ENCODE results near the gene OR10T2.
"Not testable (repeated sequence)": the region's sequence is repeated elsewhere in the genome, so short reads cannot be mapped to it uniquely, and the experiment has no call there.

The OR10T2 gene

GRCh38 chr1:158398818-158399514, at the start of gene OR10T2:
OR10T2 (minus strand) TSS chr1:158399466; CDS start chr1:158399466, 0 bp downstream.
- in situ Hi-C loops (cut with HindIII; ENCODE audit: low sequenced_read_pairs): no loop called here

GRCh38 chr1:158445376-158445775, 46.1 kb upstream of the OR10T2 start:
- in situ Hi-C loops (cut with HindIII; ENCODE audit: low sequenced_read_pairs): no loop called here

GRCh38 chr1:158434741-158435140, 35.5 kb upstream of the OR10T2 start:
- in situ Hi-C loops (cut with HindIII; ENCODE audit: low sequenced_read_pairs): no loop called here

GRCh38 chr1:158430163-158430562, 30.9 kb upstream of the OR10T2 start:
- in situ Hi-C loops (cut with HindIII; ENCODE audit: low sequenced_read_pairs): not testable (repeated sequence)

GRCh38 chr1:158426137-158426536, 26.9 kb upstream of the OR10T2 start, which contains the start of gene OR10K2:
OR10K2 (minus strand) TSS chr1:158426237; CDS start chr1:158420866, 5,371 bp downstream.
- in situ Hi-C loops (cut with HindIII; ENCODE audit: low sequenced_read_pairs): no loop called here

GRCh38 chr1:158425027-158425426, 25.8 kb upstream of the OR10T2 start:
- in situ Hi-C loops (cut with HindIII; ENCODE audit: low sequenced_read_pairs): no loop called here

- in situ Hi-C loops (cut with HindIII; ENCODE audit: low sequenced_read_pairs): no loop called here
Observed at GRCh38 chr1:158422212-158422611, 22.9 kb upstream of the OR10T2 start.

- in situ Hi-C loops (cut with HindIII; ENCODE audit: low sequenced_read_pairs): no loop called here
Observed at GRCh38 chr1:158417586-158417985, 18.3 kb upstream of the OR10T2 start.

GRCh38 chr1:158414651-158415345, 15.5 kb upstream of the OR10T2 start:
- in situ Hi-C loops (cut with HindIII; ENCODE audit: low sequenced_read_pairs): no loop called here

- in situ Hi-C loops (cut with HindIII; ENCODE audit: low sequenced_read_pairs): no loop called here
Observed at GRCh38 chr1:158407092-158407491, 7.8 kb upstream of the OR10T2 start.

GRCh38 chr1:158400871-158401270, 1.6 kb upstream of the OR10T2 start:
- in situ Hi-C loops (cut with HindIII; ENCODE audit: low sequenced_read_pairs): no loop called here

- in situ Hi-C loops (cut with HindIII; ENCODE audit: low sequenced_read_pairs): no loop called here
Observed at GRCh38 chr1:158396646-158397045, 2.6 kb downstream of the OR10T2 start.

GRCh38 chr1:158393476-158393875, 5.8 kb downstream of the OR10T2 start:
- in situ Hi-C loops (cut with HindIII; ENCODE audit: low sequenced_read_pairs): no loop called here

GRCh38 chr1:158391099-158391498, 8.2 kb downstream of the OR10T2 start:
- in situ Hi-C loops (cut with HindIII; ENCODE audit: low sequenced_read_pairs): no loop called here

- in situ Hi-C loops (cut with HindIII; ENCODE audit: low sequenced_read_pairs): no loop called here
Observed at GRCh38 chr1:158390331-158390730, 8.9 kb downstream of the OR10T2 start.

GRCh38 chr1:158374860-158375259, 24.4 kb downstream of the OR10T2 start:
- in situ Hi-C loops (cut with HindIII; ENCODE audit: low sequenced_read_pairs): no loop called here

- in situ Hi-C loops (cut with HindIII; ENCODE audit: low sequenced_read_pairs): not testable (repeated sequence)
Observed at GRCh38 chr1:158374101-158374500, 25.2 kb downstream of the OR10T2 start.

- in situ Hi-C loops (cut with HindIII; ENCODE audit: low sequenced_read_pairs): no loop called here
Observed at GRCh38 chr1:158371188-158371953, 27.9 kb downstream of the OR10T2 start.

- in situ Hi-C loops (cut with HindIII; ENCODE audit: low sequenced_read_pairs): no loop called here
Observed at GRCh38 chr1:158366783-158367182, 32.5 kb downstream of the OR10T2 start.

GRCh38 chr1:158362941-158363340, 36.3 kb downstream of the OR10T2 start:
- in situ Hi-C loops (cut with HindIII; ENCODE audit: low sequenced_read_pairs): no loop called here

GRCh38 chr1:158362482-158362881, 36.8 kb downstream of the OR10T2 start:
- in situ Hi-C loops (cut with HindIII; ENCODE audit: low sequenced_read_pairs): no loop called here

- in situ Hi-C loops (cut with HindIII; ENCODE audit: low sequenced_read_pairs): no loop called here
Observed at GRCh38 chr1:158357441-158357840, 41.8 kb downstream of the OR10T2 start.
